T-cell (primary cell): Measurements from ENCODE around the gene MPHOSPH8. TPM values are rescaled to one million over a fixed set of nuclear protein-coding genes. Genes with fewer than 3 reads are reported as not detected.
"Not testable (repeated sequence)": the region's sequence is repeated elsewhere in the genome, so short reads cannot be mapped to it uniquely, and the experiment has no call there.

ENCODE experiments used
- ATAC-seq, 4 experiments: fragments of 200-7000 bp in 3 of 4; fragments of 150-1000 bp in 1 of 4; cut with Tn5 transposase; replicated peaks in 1 of 4; 1 replicate in 3 of 4; 2 replicates in 1 of 4; pipeline ENCODE4 v1.10.0; 2021; ENCODE audit warnings: moderate library complexity in 3 of 4, mild to moderate bottlenecking in 2 of 4, moderate number of reproducible peaks in 1 of 4
- CTCF ChIA-PET, 2 donors: fragments of 300-600 bp; sonication (Branson Sonifier 250); formaldehyde crosslinking; loops; one replicate each; lab custom pipeline; 2022; ENCODE audit warnings: antibody characterized with exemption in 2 of 2; lab: Charles Lee
- POLR2A ChIA-PET, 2 donors: fragments of 300-600 bp; sonication (Branson Sonifier 250); formaldehyde crosslinking; loops; one replicate each; lab custom pipeline; 2022; ENCODE audit warnings: antibody characterized with exemption in 2 of 2; lab: Charles Lee
- DNase-seq, 35 experiments: peaks; one replicate each; pipeline versions ENCODE4 v3.0.0 to v3.0.0-alpha.2; 2013 to 2023
- H3K27ac ChIP-seq: one replicate; pipeline ENCODE4 v1.5.1; 2013; ENCODE audit warnings: low read length
- H3K27me3 ChIP-seq, 2 experiments: replicated peaks in 1 of 2; 1 replicate in 1 of 2; 2 replicates in 1 of 2; pipeline versions ENCODE4 v1.6.1 to v1.7.0; 2013; ENCODE audit warnings: low read length in 1 of 2, mixed read lengths in 1 of 2; ENCODE audit not compliant: control insufficient read depth in 2 of 2, insufficient read depth in 2 of 2; ENCODE audit errors: extremely low read depth in 1 of 2
- H3K36me3 ChIP-seq, 2 donors: 1 replicate in 1 of 2; 2 replicates in 1 of 2; pipeline versions ENCODE4 v1.6.1 to v1.7.0; 2013; ENCODE audit warnings: low read length in 1 of 2; ENCODE audit not compliant: control insufficient read depth in 2 of 2, insufficient read depth in 1 of 2; ENCODE audit errors: extremely low read depth in 1 of 2
- H3K4me1 ChIP-seq, 2 experiments: 1 replicate in 1 of 2; 2 replicates in 1 of 2; pipeline versions ENCODE4 v1.6.1 to v1.7.0; 2013; ENCODE audit warnings: low read length in 2 of 2, mixed read lengths in 1 of 2; ENCODE audit not compliant: insufficient read depth in 2 of 2, control insufficient read depth in 1 of 2; ENCODE audit errors: extremely low read depth in 1 of 2
- H3K4me3 ChIP-seq, 2 donors: 1 replicate in 1 of 2; 2 replicates in 1 of 2; pipeline versions ENCODE4 v1.5.1 to v1.7.0; 2013; ENCODE audit warnings: mild to moderate bottlenecking in 2 of 2, low read length in 1 of 2, moderate library complexity in 1 of 2; ENCODE audit not compliant: control insufficient read depth in 1 of 2; ENCODE audit errors: extremely low read depth in 1 of 2
- H3K9me3 ChIP-seq: 2 replicates; pipeline ENCODE4 v1.7.0; 2013
- H3K27ac Mint-ChIP-seq, 2 donors: one replicate each; pipeline ENCODE4 v1.8.0; 2020 to 2021; ENCODE audit warnings: mild to moderate bottlenecking in 2 of 2, mixed read lengths in 2 of 2
- H3K27me3 Mint-ChIP-seq, 2 donors: one replicate each; pipeline ENCODE4 v1.8.0; 2021 to 2022; ENCODE audit warnings: mixed read lengths in 2 of 2
- H3K36me3 Mint-ChIP-seq: one replicate; pipeline ENCODE4 v1.8.0; 2021; ENCODE audit warnings: mixed read lengths
- H3K4me1 Mint-ChIP-seq, 3 donors: one replicate each; pipeline ENCODE4 v1.8.0; 2020 to 2022; ENCODE audit warnings: mixed read lengths in 3 of 3, mild to moderate bottlenecking in 1 of 3
- H3K4me3 Mint-ChIP-seq, 3 donors: one replicate each; pipeline ENCODE4 v1.8.0; 2020 to 2022; ENCODE audit warnings: mild to moderate bottlenecking in 3 of 3, mixed read lengths in 3 of 3, moderate library complexity in 3 of 3
- H3K9me3 Mint-ChIP-seq, 3 donors: one replicate each; pipeline ENCODE4 v1.8.0; 2020 to 2022; ENCODE audit warnings: mixed read lengths in 3 of 3
- WGBS: methylation state at CpG from one replicate; pipeline ENCODE4 v1.1.5; 2013; ENCODE audit warnings: missing lambda C conversion rate; ENCODE audit not compliant: insufficient coverage; 5-methylcytosine and 5-hydroxymethylcytosine counted together
- total RNA-seq, 35 experiments: library from RNA in 6 of 35; stranded (reverse) in 6 of 35; fragments of 120-200 nt in 1 of 35; gene quantifications; one replicate each; pipeline versions ENCODE4 v1.2.1 to v1.2.4 and lab custom pipeline; 2013 to 2026

MPHOSPH8 gene
- total RNA-seq, 5 donors from 2014 or later (not counting 1 experiment from before 2014, with no cell fraction given) = 64.5 to 91.3 (median 84.1) TPM

GRCh38 chr13:19622193-19622592 lies 11.3 kb upstream of the MPHOSPH8 start:
- H3K36me3 ChIP-seq = no peaks in the 10 kb centered on the region
- no peak for ATAC-seq

GRCh38 chr13:19624265-19624664 lies 9.2 kb upstream of the MPHOSPH8 start:
- Histone ChIP-seq H3K4me1 (no peaks in the 10 kb centered on the region), H3K27me3 (peaks cover 0 to 24% of the 10 kb centered on the region in 2 experiments), H3K27ac (no peak overlapping the region), H3K9me3 (no peaks in the 10 kb centered on the region), H3K4me3 (no peak overlapping the region), H3K36me3 (no peaks in the 10 kb centered on the region)
- POLR2A ChIA-PET = no interaction called here
- ATAC-seq = no peak
- Mint-ChIP-seq H3K27ac (no peak overlapping the region), H3K4me3 (no peak overlapping the region), H3K4me1 (no peaks in the 10 kb centered on the region), H3K36me3 (no peaks in the 10 kb centered on the region), H3K9me3 (no peaks in the 10 kb centered on the region), H3K27me3 (peaks cover 17 to 35% of the 10 kb centered on the region in 2 donors)
- no CpG with 5 or more reads among the region's 2 CpGs for WGBS
- CTCF ChIA-PET = no interaction called here
- no peak for DNase-seq

More at GRCh38 chr13:19622193-19622592, 11.3 kb upstream of the MPHOSPH8 start:
- Mint-ChIP-seq H3K36me3 (no peaks in the 10 kb centered on the region), H3K27ac (no peak overlapping the region), H3K9me3 (peaks cover 0 to 8% (median 4%) of the 10 kb centered on the region in 3 donors), H3K27me3 (peaks cover 24 to 50% of the 10 kb centered on the region in 2 donors), H3K4me1 (no peaks in the 10 kb centered on the region), H3K4me3 (no peak overlapping the region)
- Histone ChIP-seq H3K27ac (no peak overlapping the region), H3K4me1 (no peaks in the 10 kb centered on the region), H3K27me3 (peaks cover 0 to 30% of the 10 kb centered on the region in 2 experiments), H3K4me3 (no peak overlapping the region), H3K9me3 (no peaks in the 10 kb centered on the region)
- no peak for DNase-seq
- ChIA-PET POLR2A (no interaction called here), CTCF (interaction anchor here in 1 of 2 donors (0.6 kb wide), 1 partner anchor 21 kb away, joined by 3 read pairs; no protein-coding TSS in a partner anchor)
- WGBS = no CpG with 5 or more reads among the region's 3 CpGs

- peak overlapping the region; percentile 99 to 100 for H3K27ac Mint-ChIP-seq
- H3K4me3 Mint-ChIP-seq = peak overlapping the region; percentile 100
- peak overlapping the region; percentile 72 to 83 for H3K4me3 ChIP-seq
- no peaks in the 10 kb centered on the region for H3K9me3 ChIP-seq
- H3K36me3 Mint-ChIP-seq = peaks cover 12% of the 10 kb centered on the region
- peaks cover 0 to 2% of the 10 kb centered on the region in 2 donors for H3K36me3 ChIP-seq
- peak overlapping the region; percentile 73 for H3K27ac ChIP-seq
- no peak for DNase-seq
- peaks cover 0 to 3% of the 10 kb centered on the region in 2 experiments for H3K27me3 ChIP-seq
- no peaks in the 10 kb centered on the region for H3K27me3 Mint-ChIP-seq
- peaks cover 0 to 5% (median 4%) of the 10 kb centered on the region in 3 donors for H3K9me3 Mint-ChIP-seq
- ChIA-PET CTCF (interaction anchor here (0.5 to 0.7 kb wide), 4 partner anchors 24 to 803 kb away, joined by 3 to 6 read pairs (median 4); no protein-coding TSS in a partner anchor), POLR2A (interaction anchor here in 1 of 2 donors (0.6 kb wide), 1 partner anchor 67 kb away, joined by 12 read pairs; no protein-coding TSS in a partner anchor)
- H3K4me1 Mint-ChIP-seq = peaks cover 32 to 41% (median 35%) of the 10 kb centered on the region in 3 donors
- peaks cover 20 to 23% of the 10 kb centered on the region in 2 experiments for H3K4me1 ChIP-seq
- WGBS = 0% methylated on average over 16 of the region's 25 CpGs
- ATAC-seq = no peak
Measured at GRCh38 chr13:19632915-19633478, 462 bp upstream of the MPHOSPH8 start.

GRCh38 chr13:19634256-19634740 lies 839 bp downstream of the MPHOSPH8 start:
- peaks cover 0 to 5% (median 4%) of the 10 kb centered on the region in 3 donors for H3K9me3 Mint-ChIP-seq
- no peak for ATAC-seq
- H3K4me1 Mint-ChIP-seq = peaks cover 41 to 48% (median 47%) of the 10 kb centered on the region in 3 donors
- H3K4me3 ChIP-seq = peak overlapping the region; percentile 72 to 83
- peak overlapping the region; percentile 100 for H3K4me3 Mint-ChIP-seq
- DNase-seq = peak in 1 of 35 experiments; percentile 4
- no peaks in the 10 kb centered on the region for H3K9me3 ChIP-seq
- H3K27ac Mint-ChIP-seq = peak overlapping the region; percentile 99 to 100
- H3K27ac ChIP-seq = peak overlapping the region; percentile 89
- WGBS = 0% methylated on average over 8 of the region's 12 CpGs
- POLR2A ChIA-PET = interaction anchor here (0.5 to 1.1 kb wide), 2 partner anchors 43 to 215 kb away, joined by 3 to 5 read pairs; no protein-coding TSS in a partner anchor
- peaks cover 15% of the 10 kb centered on the region for H3K36me3 Mint-ChIP-seq
- no peaks in the 10 kb centered on the region for H3K27me3 Mint-ChIP-seq
- peaks cover 0 to 5% of the 10 kb centered on the region in 2 donors for H3K36me3 ChIP-seq
- H3K4me1 ChIP-seq = peaks cover 23 to 30% of the 10 kb centered on the region in 2 experiments
- H3K27me3 ChIP-seq = peaks cover 0 to 3% of the 10 kb centered on the region in 2 experiments
- CTCF ChIA-PET = no interaction called here

- H3K9me3 Mint-ChIP-seq, H3K27ac ChIP-seq, H3K27me3 ChIP-seq, CTCF ChIA-PET, H3K4me3 ChIP-seq, POLR2A ChIA-PET, H3K36me3 ChIP-seq, H3K27me3 Mint-ChIP-seq, H3K9me3 ChIP-seq, ATAC-seq, H3K27ac Mint-ChIP-seq, DNase-seq: not testable (repeated sequence)
- 71% methylated on average over 3 of the region's 7 CpGs for WGBS
- H3K4me3 Mint-ChIP-seq = peak overlapping the region; percentile 100
- peaks cover 11% of the 10 kb centered on the region for H3K36me3 Mint-ChIP-seq
- H3K4me1 ChIP-seq = peaks cover 23 to 37% of the 10 kb centered on the region in 2 experiments
- peaks cover 55 to 61% (median 60%) of the 10 kb centered on the region in 3 donors for H3K4me1 Mint-ChIP-seq
Measured at GRCh38 chr13:19635926-19636325, 2.5 kb downstream of the MPHOSPH8 start.

- CTCF ChIA-PET = no interaction called here
- Histone ChIP-seq H3K27ac (no peak overlapping the region), H3K4me1 (peaks cover 0 to 13% of the 10 kb centered on the region in 2 experiments), H3K4me3 (no peak overlapping the region), H3K9me3 (no peaks in the 10 kb centered on the region), H3K27me3 (no peaks in the 10 kb centered on the region), H3K36me3 (peaks cover 11 to 57% of the 10 kb centered on the region in 2 donors)
- H3K4me1 Mint-ChIP-seq = peaks cover 67 to 69% (median 68%) of the 10 kb centered on the region in 3 donors
- 97% methylated on average over 3 of the region's 3 CpGs for WGBS
- DNase-seq (no peak), ATAC-seq (no peak)
- H3K4me3 Mint-ChIP-seq = no peak overlapping the region
- peaks cover 49% of the 10 kb centered on the region for H3K36me3 Mint-ChIP-seq
- POLR2A ChIA-PET = no interaction called here
- H3K27ac Mint-ChIP-seq = no peak overlapping the region
- no peaks in the 10 kb centered on the region for H3K27me3 Mint-ChIP-seq
- no peaks in the 10 kb centered on the region for H3K9me3 Mint-ChIP-seq
Measured at GRCh38 chr13:19643652-19644051, 10.2 kb downstream of the MPHOSPH8 start.
